Activated CD4-positive, alpha-beta T cell treated with anti-CD3 and anti-CD28 coated beads, Interleukin-2, Interleukin-4, amounts not matched to agents 100 ng/mL and 50 ng/mL, durations not matched to agents 16 hours and 8 hours (primary cell): ENCODE results near the gene PRKG1.
A peak's percentile ranks its signal among the peaks of the same experiment; 100 is the strongest.

Experiments used
- DNase-seq: peaks from one replicate; pipeline ENCODE4 v3.0.0-alpha.2; 2020; ENCODE audit warnings: low spot score

Gene PRKG1

DNA sequence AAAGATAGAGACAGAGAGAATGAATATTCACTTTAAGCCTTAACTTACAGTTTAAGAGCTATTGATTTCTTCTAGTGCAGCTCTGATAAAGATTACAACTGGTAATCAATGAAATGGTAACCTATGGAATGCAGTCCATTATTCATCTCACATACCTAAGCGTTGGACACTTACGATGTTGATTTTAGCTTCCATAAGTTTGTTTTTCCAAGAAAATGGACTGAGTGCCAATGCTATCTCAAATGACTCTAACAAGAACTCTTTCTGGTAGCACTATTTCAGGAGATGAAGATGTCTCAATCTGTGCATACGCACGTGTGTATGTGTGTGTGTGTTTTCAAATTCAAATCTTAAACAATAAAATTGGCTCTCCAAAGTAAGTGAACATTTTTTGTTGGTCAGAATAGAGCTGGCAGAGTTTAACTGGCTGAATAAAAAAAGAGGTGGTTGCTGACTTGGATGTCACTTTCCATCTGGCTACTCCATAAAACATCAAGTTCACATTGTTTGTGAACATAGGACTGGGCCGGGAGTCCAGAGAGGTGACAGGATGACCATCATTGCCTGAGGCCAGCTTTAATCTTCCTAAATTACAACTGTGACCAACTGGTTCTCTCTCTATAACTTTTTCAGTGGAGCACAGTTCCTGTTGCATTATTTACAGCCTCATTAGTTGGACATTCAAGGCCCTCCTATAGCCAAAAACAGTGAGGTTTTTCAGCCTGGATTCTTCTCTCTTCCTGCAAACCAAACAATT is 732.0 kb downstream of the PRKG1 start:
- DNase-seq: no peak

DNA sequence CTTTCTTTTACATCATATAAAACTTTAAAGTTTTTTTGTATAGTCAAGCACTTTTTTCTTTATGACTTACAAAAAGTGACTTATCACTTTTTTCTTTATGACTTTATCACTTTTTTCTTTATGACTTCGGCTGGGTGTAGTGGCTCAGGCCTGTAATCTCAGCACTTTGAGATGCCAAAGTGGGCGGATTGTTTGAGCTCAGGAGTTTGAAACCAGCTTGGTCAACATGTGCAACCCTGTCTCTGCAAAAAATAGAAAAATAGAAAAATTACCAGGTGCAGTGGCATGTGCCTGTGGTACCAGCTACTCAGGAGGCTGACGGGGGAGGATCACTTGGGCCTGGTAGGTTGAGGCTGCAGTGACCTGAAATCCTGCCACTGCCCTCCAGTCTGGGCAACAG is 733.9 kb downstream of the PRKG1 start:
- no peak for DNase-seq

DNA sequence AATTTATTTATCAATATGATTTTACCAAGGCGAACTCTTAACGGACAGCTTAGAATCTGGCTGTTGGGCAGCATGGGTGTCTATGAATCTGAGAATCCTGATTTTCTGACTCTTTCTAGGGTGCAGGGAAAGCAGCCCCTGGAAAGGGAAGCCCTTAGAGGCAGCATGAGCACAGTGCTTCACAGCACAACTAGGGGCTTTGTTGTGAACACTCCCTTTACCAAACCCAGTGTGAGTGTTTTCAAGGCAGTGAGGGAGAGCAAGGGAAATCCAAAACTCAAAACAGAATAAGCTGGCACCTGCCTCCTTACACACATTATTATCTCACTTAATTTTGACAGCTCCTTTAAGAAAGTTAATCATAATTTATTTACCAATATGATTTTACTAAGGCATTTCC is 741.4 kb downstream of the PRKG1 start:
- no peak for DNase-seq

GRCh38 chr10:51821045-51821444 is 746.8 kb downstream of the PRKG1 start:
- no peak for DNase-seq

- DNase-seq: no peak
Measured at GRCh38 chr10:51821745-51822144, 747.5 kb downstream of the PRKG1 start.

- DNase-seq: peak; percentile 47
Measured at GRCh38 chr10:51832652-51833383, 758.5 kb downstream of the PRKG1 start.

- no peak for DNase-seq
Measured at GRCh38 chr10:51834548-51834947, 760.3 kb downstream of the PRKG1 start.

- DNase-seq: no peak
Measured at GRCh38 chr10:51838471-51838870, 764.2 kb downstream of the PRKG1 start.

GRCh38 chr10:51843966-51844365 is 769.7 kb downstream of the PRKG1 start:
- no peak for DNase-seq

DNA sequence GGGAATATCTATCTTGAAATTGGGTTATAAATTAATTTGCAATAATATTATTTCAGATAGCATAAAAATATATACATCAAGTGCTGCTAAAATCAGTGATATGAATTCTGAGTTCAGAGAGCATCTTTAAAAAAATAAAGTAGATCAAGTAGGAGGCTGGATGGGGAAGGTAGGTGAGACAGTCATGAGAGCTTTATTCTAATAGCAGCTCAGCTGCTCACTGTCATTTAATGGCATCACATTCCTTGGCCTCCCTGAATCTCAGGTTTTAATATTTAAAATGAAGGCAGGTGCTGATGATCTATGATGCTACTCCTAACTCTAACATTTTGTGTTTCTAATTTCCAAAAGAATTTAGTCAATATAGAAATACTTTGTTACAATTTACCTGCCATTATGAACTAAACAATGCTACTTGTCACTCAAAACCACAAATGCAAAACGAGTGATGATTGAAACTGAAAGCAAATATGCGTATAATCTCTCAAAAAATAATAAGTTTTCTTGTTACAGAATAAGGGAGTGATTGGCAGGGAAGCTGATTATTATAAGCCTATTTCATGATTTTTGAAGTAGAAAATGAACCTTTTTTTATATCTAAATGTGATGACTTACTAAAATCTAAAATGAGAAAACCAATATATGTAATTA is 772.7 kb downstream of the PRKG1 start:
- DNase-seq: no peak

DNA sequence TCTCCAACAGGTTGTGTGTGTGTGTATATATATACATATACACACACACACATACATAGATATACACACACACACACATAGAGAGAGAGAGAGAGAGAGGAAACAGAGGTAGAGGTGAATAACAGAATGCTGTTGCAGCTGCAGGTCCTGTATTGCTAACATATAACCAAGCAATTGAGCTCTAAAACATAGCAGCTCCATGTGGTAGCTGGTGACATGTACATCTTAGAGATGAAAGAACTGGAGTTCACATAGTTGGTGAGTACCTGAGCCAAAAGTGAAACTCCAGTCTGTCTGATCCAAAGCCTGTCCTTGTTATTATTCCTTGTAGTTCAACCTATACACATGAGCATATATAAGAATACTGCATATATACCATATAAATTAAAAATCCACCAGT is 778.0 kb downstream of the PRKG1 start:
- no peak for DNase-seq

DNA sequence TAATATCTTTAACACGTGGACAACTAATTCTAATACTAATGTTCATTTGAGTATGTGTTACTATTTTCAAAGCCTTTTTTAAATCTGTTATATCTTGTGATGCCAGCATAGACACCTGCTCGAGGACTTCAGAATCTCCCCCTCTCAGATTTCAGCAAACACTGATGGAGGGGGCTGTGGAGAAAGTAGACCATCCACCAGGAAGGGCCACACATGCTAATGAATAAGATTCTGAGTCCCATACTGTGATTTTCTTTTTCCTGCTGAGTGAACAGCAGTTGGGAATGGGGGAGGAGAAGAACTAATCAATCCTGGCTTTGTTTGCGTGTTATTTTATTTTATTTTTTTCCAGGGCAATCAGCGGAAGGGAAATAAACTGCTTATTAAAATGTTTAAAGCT is 783.0 kb downstream of the PRKG1 start:
- no peak for DNase-seq

DNA sequence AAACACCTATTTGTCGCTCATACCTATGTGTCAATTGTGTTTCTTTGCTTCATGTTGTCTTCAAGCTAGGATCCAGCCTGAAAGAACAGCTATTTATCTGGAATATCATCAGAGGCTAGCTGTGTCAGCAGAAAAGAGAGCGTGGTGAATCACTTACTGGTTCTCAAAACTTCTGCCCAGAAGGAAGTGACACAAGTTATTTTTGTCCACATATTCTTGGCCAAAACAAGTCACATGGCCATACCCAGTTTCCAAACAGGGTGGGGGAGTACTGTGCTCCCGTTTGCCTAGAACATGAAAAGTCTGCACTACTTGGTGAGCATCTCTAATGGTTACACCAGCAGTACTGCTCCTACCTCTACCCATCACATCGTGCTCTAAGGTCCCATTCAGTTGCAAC is 786.0 kb downstream of the PRKG1 start:
- DNase-seq: no peak

- DNase-seq: no peak
Measured at GRCh38 chr10:51861051-51861450, 786.8 kb downstream of the PRKG1 start.

- DNase-seq: no peak
Measured at GRCh38 chr10:51861731-51862130, 787.4 kb downstream of the PRKG1 start.

- no peak for DNase-seq
Measured at GRCh38 chr10:51862149-51862548, 787.9 kb downstream of the PRKG1 start.

GRCh38 chr10:51867956-51868355 is 793.7 kb downstream of the PRKG1 start:
- no peak for DNase-seq

- no peak for DNase-seq
Measured at GRCh38 chr10:51874131-51874530, 799.8 kb downstream of the PRKG1 start.

DNA sequence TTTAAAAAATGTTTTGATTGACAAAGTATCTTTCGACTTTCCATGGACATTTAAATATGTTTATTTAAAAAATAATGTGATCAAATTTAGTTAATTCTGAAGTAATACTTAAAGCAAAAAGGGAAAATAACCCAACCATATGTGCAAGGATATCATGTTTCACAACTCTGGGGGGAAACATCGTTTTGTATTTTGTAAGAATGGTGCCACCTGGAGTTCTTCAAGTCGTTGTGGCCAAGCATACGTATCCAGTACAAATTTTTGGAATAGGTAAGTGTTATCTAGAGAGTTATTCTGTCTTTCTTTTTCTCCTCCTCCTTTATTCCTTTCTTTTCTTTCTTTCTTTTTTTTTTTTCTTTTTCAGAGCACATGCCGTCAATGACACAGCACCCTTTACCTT is 801.3 kb downstream of the PRKG1 start:
- no peak for DNase-seq

DNA sequence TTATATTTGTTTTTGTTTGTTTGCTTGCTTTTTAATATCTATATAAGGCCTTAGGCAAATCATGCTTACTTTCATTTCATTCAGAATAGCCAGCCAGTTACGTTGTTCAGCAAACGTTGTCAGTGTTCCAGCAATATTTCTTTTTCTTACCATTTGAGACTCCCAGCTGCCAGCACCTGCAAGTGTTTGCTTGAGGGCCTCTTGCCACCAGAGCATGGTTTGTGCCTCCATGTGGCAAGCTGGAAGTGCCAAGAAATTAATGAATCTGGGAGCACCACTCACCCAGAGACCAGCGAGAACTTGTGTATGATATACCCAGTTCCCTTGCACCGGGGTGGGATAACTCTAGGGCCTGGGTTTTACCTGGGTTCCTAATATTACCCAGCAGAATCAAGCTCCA is 802.2 kb downstream of the PRKG1 start:
- no peak for DNase-seq

DNA sequence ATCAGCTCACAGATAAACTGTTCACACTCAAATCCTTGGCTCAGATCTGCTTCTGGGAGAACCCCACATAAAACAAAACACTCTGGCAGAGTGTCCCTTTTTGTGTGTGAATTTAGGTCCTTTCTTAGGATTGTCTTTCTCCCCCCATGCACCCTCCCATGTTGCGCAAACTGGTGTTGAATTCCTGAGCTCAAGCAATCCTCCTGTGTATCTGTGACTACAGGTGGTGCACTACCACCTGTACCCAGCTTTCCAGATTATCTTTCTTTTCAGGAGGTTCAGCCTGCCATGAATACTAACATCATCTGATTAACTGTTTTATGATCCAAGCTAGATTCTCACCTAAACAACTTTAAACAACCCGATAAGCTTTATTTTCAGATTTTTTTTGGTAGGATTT is 802.7 kb downstream of the PRKG1 start:
- no peak for DNase-seq

GRCh38 chr10:51877636-51878035 is 803.3 kb downstream of the PRKG1 start:
- no peak for DNase-seq

- no peak for DNase-seq
Measured at GRCh38 chr10:51878695-51879094, 804.4 kb downstream of the PRKG1 start.
